GM18861 (cell line): ENCODE data around the gene CRACR2A.

Experiments used
- ATAC-seq: cut with Tn5 transposase; IDR thresholded peaks from one replicate; pipeline ENCODE4 v1.9.1; 2021; ENCODE audit not compliant: unreplicated experiment

CRACR2A gene

DNA sequence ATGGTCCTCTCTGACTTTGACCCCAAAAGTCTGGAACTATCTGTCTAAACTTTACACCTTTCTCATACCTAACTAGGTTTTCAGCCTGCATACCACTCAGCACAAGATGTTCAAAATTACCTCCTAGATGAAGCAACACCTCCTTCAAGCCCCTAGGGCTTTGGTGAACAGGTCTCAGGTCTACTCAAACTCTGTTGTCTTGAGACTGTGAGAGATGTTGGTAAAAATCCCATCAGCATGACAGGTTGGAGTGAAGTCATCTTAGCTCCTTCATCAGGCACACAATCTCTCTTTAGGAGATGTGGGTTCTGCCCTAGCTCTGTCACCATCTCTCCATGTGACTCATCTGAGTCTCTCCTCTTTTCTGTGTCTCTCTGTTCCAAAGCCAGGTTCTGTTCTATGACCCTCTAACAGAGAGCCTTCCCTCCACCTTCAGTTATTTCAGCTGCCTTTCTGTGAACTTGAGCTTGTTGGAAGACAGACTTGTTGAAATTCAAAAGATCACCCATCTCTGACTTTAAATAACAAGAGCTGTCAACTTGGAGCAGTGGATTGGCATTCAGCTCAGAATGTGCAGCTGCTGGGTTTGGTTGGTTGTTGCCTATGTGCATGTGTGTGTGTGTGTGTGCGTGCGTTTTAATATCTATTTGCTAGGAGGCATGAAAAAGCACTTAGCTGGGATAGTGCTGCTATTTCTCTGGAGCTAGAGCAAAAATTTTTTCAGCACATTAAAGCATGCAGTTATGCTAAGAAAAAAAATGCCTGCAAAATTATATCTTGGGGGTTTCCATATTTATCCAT is 130.7 kb downstream of the CRACR2A start:
- no peak for ATAC-seq

DNA sequence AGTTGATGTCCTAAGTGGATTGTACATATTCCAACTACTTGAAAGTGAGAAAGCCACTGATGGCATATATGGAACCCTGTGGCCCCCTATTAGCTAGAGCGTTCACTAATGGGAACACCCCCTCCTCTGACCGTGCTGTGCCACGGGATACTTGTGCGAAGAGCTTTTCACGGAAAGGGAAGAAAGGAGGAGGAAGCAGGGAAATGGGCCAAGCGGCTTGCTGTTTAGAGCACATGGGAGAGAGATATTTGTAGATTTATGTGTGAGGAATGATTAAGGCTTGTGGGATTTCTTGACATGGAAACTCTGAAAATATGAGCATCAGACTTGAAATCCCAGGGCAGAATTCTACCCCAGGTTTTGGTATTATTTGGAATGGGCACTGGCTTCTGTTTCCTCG is 132.1 kb downstream of the CRACR2A start:
- no peak for ATAC-seq

DNA sequence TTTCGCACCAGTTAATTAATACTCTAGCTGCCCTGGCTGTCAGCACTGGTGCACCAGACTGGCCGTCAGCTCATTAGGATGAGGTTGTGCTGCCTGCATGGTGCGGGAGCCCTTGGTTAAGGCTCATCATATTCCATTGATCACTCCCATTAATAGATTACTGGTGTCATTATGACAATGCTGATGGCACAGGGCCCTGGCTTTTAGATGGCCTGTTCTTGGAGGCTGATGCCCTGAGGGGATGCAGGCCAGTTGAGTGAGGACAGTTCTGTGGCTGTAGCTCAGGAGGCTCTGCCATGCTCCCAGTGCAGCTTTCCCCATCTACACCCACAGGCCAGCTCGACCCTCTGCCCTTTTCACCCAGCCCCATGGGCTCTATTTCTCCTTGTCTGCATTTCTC is 135.3 kb downstream of the CRACR2A start:
- ATAC-seq, result no peak

DNA sequence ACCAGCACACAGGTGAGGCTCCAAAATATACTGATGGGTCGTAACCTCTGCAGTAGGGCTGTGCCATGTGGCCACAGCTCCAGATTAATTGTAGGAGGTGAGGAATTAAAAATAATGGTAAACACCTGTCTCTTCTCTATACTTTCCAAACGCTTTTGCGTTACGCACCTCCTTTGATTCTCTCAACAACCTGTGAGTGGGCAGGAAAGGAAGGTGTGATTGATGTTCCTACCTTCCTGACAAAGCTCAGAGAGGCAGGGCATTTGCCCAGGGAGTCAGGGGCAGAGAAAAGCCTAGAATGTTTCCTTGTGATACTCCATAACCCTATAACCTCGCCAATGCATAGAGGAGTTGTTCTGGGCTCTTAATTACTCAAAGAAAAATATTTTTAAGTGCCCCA is 137.0 kb downstream of the CRACR2A start:
- ATAC-seq, result no peak

DNA sequence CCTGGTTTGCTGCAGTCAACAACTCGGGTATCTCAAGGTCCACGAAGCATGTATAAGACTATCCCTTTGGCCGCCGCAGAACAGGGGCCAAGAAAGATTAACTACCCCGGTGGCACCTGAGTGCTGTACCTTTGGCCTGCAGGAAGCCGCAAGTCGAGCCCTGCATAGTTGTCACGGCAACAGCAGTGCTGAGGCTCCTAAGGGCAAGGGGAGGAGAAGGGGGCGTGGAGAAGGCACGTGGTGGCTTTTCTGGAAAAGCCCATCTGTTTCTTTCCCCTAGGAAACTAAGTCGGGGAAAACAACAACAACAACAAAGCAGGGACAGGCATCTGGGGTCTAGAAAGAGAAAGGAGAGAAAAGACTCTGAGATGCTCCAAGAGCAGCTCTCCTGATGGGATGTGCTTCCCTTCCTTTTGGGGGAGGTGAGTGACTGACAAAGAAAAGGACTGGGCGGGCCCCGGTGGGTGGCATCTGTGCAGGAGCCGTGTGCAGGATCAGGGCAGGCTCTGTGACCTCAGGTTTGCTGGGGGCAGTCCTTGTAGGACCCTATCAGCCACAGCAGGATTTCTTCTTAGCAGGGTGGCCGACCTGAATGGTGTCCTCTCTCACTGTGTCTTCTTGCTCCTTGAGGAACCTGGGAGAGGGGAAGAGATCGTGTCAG is 138.0 kb downstream of the CRACR2A start:
- ATAC-seq, result no peak

DNA sequence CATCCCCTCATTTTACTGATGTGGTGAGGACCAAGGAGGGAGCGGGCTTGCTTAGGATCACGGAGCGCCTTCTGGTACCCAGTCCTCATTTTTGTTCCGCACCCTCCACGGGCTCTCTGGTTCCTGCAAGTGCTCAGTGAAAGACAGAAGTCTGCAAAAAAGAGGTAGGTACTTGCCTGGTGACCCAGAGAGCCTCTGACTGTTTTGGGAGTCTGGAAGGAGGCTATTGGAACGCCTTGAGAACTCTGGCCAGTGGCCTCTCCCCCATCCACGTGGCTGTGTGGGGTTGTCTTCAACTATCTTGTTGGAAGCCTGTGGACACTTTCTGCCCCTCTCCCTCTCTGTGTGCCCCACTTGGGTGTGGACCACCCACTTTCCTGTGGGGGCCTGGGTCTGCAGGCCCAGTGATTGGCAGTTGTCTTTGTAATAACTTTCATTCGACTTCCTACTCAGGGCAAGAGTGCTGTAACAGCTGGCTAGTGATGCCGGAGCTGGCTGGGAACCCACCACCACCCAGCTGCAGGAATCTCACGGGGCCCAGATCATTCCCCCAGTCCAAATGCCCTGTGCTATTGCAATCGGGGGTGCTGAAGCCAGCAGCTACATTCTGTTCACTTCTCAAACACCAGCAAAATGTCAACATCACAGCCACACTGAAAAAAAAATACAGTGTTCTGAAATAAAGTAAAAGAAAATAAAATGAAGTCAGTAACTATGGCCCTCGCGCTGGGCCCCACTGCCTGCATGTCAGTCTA is 139.1 kb downstream of the CRACR2A start:
- no peak for ATAC-seq

DNA sequence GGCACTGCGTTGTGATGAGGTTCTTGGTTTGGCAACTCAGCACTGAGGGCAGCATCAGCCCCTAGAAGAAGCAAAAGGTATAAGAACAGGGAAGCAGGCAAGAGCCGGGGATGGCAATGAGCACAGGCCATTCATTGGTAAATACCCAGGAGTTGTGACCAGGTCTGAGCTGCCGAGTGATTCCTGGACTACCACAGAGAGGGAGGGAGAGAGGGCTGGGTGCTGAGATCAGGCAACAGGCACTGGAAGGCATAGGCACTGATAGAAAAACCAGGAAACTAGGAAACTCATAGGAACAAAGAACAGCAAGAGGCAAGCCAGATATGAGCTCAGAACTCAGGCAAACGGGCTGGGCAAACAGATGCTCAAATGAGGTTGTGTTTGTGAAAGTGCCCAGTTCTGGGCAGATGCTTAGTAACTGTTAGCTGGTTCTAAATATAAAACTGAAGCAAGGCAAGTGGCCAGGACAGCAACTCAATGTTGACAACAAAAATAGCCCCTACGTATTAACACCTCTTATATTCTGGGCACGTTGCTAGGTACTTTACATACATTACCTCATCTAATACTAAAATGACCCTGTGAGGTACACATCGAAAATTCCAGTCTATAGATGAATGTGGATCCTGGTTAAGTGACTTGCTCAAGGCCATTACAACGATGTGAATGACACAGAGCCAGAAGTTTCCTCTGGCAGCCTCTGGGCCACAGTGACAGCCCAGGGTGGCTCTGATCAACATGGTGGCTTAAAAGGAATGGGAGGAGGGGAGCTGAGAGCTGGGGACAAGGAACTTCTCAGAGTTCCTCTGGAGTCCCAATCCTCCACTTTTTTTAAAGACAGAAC is 140.8 kb downstream of the CRACR2A start:
- no peak for ATAC-seq

DNA sequence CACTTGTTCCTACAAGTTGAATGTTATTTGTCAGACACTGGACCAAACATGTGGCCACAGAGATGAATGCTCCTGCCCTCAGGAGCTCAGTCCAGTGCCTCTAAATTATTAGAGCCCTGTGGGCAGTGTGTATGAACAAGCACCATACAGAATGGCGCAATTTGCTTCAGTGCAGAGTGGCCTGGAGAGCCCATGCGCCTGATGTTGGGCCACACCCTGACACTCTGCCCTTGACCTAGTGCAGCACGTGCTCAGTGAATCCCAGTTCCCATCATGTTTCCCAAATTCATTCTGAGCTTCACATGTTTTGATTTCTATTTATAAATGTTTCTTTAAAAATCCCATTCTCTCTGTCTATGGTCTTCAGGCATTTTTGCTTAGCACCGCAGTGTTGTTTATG is 145.1 kb downstream of the CRACR2A start:
- ATAC-seq, result no peak

DNA sequence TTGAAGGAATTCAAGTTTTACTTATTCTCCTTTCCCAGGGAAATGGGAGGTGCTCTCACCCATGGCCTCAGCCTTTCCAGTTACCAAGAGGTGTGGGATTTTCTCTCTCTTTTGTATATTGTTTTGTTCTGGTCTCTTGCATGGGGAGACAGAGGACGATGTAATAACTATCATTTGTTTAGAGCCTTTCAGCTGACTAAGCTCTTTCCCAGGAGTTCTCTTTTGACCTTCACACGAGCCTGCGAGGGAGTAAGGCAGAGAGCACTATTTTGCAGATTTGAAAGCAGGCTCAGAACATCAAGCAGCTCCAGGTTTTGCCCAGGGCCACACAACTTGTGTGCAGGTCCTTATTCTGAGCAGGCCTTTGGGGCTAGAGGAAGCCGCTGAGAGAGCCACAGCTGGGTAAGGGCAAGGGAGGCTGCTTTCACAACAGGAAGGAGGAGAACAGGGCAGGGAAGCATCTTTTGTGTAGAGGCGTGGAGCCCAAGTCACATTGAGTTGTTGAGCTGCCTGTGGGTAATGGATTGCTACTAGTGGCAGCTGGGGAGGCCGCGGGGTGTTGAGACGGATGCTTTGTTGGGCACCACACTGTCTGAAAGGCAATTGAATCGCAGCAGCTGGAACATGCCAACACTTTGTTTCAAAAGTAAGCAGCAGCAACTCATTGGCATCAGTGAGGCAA is 145.7 kb downstream of the CRACR2A start:
- ATAC-seq, result no peak

DNA sequence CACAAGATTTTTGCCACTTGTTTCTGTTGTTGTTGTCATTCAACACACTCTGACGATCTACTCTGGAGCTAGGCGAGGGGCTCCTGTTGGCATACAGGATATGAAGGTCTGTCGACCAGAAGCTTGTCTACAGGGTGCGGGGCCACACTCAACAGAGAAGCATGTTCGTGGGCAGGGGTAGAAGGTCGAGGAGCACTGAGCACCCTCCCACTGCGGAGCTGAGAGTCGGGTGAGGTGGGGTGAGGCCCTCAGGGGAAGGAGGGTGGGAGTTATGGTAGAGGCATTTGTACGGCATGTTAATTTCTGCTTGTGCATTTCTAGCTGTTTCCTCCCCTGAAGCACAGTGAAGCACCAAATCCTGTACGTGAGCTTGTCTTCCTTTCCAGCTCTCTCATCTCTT is 146.8 kb downstream of the CRACR2A start:
- ATAC-seq, result no peak

DNA sequence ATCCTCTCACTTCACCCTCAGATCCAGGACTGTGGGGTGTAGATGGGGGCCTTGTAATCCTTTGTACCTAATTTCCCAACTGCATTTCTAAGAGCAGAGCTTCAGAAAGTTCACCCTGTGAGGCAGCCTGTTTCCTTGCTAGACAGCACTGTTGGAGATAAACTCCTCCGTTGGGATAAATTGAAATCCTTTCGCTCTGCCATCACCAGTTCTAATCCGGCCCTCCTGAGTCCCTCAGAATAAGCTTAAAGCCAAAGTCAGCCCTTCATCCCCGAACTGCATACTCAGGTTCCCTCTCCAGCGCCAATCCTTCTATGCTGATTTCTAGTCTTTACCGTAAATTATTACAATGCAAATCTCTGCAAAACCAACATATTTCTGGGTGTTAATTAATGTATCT is 147.2 kb downstream of the CRACR2A start:
- ATAC-seq, result no peak

DNA sequence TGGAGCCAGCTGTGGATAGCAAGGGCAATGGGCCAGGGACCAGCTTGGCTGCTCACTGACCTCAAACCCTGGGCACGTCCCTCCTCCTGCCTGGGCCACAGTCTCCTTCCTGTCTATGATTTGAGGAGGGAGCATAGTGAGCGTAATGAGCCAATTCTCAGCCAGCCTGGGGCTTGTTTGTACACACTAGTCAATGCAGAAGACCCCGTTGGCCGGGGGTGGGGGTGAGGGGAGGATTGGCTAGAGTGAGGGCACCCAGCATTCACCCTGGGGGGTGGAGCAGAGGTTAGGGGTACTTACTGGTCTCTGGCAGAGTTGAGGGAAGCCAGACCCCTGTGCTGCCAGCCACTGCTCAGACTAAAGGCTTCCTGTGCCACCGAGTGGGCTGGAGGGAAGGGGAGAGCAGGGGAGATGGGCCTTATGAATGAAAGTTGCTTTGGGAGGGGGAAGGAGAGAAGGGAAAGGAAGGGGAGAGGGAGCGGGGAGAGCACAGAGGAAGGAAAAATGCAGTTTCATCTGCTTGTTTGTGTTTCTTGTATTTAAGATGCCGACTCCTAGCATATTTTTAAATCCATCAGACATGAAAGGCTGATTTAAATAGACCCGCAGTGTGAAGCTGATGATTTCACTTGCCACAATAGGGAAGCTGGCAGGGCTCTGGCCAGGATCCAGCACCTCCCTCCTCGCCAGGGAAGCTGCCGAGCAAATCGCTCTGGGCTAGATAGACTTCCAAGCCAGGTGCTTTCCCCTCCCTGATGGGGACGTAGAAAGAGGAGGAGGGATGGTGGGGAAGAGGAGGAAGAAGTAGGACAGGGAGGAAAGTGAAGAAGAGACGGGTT is 147.9 kb downstream of the CRACR2A start:
- ATAC-seq, result no peak

DNA sequence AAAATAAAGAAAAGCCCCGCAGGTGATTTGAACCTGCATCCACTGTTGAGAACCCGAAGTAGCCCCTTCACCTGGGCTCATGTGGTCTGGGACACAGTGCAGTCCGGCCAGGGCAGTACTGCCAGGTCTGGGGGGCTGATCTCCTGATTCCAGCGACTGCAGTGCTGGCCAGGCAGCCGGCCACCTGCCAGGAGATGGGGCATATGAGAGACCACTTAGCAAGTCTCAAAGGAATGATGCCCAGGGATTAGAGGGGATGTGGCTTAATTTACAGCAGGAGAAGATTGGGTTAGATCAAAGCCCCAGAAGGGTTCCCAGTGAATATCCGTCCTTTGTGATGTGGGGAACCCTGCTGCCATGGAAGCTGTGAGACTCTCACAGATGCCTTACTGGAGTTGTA is 148.6 kb downstream of the CRACR2A start:
- ATAC-seq, result no peak

DNA sequence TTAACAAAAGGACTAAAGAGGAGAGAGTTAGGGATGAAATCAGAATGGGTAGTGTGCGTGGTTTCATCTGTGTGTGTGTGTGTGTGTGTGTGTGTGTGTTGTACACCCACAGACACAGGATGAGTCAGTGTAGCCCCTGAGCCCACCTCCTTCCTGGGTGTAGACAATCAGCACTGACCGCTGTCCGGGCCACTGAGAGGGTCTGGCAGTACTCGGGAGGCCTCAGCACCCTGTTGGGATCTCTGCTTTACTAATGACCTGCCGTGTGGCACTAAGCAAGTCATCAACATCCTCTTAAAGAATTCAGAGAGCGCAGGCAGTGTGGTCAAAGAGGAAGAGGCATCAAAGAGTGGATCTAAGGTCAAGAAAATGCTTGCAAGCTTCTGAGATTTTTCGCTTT is 149.3 kb downstream of the CRACR2A start:
- no peak for ATAC-seq

DNA sequence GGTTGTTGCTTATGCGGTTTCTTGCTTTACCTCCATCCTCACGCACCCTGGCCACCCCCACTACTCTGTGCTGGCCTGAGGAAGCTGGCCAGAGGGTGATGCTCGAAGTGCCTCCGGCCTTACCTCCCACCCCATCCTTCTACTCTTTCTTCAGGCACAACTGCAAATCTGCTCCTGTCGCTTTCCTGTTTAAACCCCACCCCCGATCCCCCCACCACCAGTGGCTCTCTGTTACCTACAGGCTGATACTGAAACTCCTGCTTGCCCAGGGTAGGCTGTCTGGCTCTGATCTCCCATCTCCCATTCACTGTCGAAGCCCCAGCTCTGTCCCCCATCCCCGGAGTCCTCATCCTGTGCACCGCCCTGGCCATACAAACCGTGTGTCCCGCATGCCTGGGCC is 150.4 kb downstream of the CRACR2A start:
- no peak for ATAC-seq

DNA sequence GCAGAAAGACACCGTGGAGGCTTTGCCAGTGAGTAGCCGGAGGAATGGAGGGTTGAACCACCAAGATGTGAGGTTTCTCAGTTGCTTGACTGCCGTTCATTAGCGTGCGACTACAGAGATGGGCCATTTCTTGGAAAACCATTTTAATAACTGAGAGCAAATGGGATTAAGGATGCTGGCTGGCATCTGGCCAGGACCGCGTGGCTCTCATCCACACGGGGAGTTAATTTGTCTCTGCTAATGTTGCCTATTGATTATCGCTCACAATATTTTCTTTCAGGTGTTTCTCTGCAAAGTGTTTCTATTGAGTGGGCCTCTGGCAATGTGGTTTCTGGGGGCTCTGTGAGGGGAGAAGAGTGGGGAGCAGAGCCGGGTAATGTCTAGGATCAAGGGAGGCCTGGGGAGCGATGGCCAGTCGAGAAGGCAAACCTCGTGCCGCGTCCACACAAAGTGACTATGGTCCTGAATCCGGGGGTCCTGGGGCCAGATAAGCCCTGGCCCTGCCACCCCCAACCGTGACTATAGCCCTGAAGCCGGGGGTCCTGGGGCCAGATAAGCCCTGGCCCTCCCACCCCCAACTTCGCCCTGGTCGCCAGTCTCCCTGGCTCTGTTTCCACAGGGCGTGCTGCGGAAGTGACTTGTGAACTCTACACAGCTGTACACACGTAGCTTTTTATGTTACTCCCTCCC is 151.3 kb downstream of the CRACR2A start:
- ATAC-seq, result no peak

DNA sequence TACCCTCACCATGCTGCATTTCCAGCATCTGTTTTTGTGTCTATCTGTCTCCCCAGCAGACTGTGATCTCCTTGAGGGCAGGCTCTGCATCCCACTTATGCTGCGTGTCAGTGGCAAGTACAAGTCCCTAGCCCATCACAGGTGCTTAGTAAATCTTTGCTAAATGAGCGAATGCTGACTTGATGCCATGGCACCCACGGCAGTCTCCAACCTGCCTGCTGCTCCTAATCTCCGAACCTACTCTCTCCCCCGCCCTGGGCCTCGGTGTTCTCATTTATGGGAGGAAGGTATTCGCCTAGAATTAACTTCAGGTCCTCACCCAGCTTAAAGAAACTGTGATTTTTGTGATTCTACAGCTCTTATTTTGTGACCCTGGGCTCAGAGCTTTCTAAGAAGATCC is 152.0 kb downstream of the CRACR2A start:
- no peak for ATAC-seq

DNA sequence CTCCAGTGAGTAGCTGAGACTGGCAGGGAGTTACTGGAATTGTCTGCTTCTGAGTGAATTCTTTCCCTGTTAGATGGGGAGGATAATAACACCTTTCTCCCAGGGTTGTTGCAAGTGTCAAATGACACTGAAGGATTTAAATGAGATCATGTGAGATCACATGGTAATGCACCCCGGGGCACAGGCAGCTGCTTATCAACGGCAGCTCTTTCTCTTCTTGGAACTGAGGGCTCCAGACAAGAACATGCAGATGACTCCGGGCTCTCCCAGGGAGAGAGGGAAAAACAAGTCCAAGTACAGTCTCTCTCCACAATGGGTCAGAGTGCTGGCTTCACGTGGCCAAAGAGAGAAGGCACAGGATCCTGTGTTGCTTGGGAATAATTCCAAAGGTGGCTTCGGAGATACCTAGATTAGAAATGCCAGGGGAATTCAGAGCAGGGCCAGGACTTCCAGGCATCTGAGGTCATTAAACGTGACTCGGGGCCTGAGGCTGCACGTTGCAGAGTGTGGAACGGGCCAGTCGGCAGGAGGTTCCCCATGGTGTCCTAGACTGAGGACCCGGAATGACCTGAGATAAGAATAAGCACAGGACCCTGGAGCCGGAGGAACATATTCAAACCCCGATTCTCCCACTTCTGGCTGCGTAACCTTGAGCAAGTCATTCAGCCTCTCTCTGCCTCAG is 152.7 kb downstream of the CRACR2A start:
- no peak for ATAC-seq
